Panc1 (cell line): ENCODE data around the gene DBNDD2. TPM values are rescaled to one million over a fixed set of nuclear protein-coding genes. Genes with fewer than 3 reads are reported as not detected.

Experiments
- ATAC-seq: fragments of 200-7000 bp; cut with Tn5 transposase; 2 replicates; pipeline ENCODE4 v1.9.1; 2020; ENCODE audit warnings: mild to moderate bottlenecking, moderate library complexity
- BruUV-seq: library from RNA; stranded (reverse); fragments of 400-500 nt; replicated peaks from 2 replicates; lab custom pipeline; 2021; lab: Mats Ljungman, UMichigan
- CTCF ChIA-PET: fragments of 300-600 bp; sonication (Branson Sonifier 250); formaldehyde crosslinking; loops from one replicate; lab custom pipeline; 2022; ENCODE audit warnings: antibody characterized with exemption; lab: Charles Lee
- POLR2A ChIA-PET: fragments of 300-600 bp; sonication (Branson Sonifier 250); formaldehyde crosslinking; loops from one replicate; lab custom pipeline; 2022; ENCODE audit warnings: antibody characterized with exemption; lab: Charles Lee
- DNase-seq: peaks from one replicate; pipeline ENCODE4 v3.0.0-alpha.2; 2010; ENCODE audit warnings: low read depth, low spot score
- H3K27ac ChIP-seq: 2 replicates; pipeline ENCODE4 v1.5.1; 2011; ENCODE audit warnings: mild to moderate bottlenecking, low read length, inconsistent platforms
- H3K27me3 ChIP-seq: fragments of 200-500 bp; sonication (Bioruptor generic); 2 replicates; pipeline ENCODE4 v1.6.0; 2014; ENCODE audit warnings: low read length, inconsistent platforms; ENCODE audit not compliant: control insufficient read depth, insufficient read depth
- H3K36me3 ChIP-seq: fragments of 200-500 bp; sonication (Bioruptor generic); 2 replicates; pipeline ENCODE4 v1.5.1; 2014; ENCODE audit warnings: inconsistent platforms, mild to moderate bottlenecking, low read length, moderate library complexity; ENCODE audit not compliant: control insufficient read depth, insufficient read depth
- H3K4me1 ChIP-seq: 2 replicates; pipeline ENCODE4 v1.5.1; 2011; ENCODE audit warnings: inconsistent platforms, mild to moderate bottlenecking, low read length, moderate library complexity; ENCODE audit not compliant: control insufficient read depth, insufficient read depth
- H3K4me3 ChIP-seq, 2 experiments: 2 replicates each; pipeline ENCODE4 v1.5.1; 2011 to 2012; ENCODE audit warnings: low read depth in 2 of 2, low read length in 2 of 2, mild to moderate bottlenecking in 2 of 2, inconsistent platforms in 1 of 2, moderate library complexity in 1 of 2
- H3K9me3 ChIP-seq: fragments of 200-500 bp; sonication (Bioruptor generic); 2 replicates; pipeline ENCODE4 v1.5.1; 2014; ENCODE audit warnings: low read depth, mild to moderate bottlenecking, inconsistent platforms, low read length, moderate library complexity; ENCODE audit not compliant: control insufficient read depth, insufficient read depth
- CTCF ChIP-seq: fragments of 450-650 bp; IDR thresholded peaks from 2 replicates; pipeline ENCODE4 v1.5.1; 2017; ENCODE audit warnings: mild to moderate bottlenecking
- POLR2AphosphoS5 ChIP-seq: IDR thresholded peaks from 2 replicates; pipeline ENCODE4 v1.6.1; 2012; ENCODE audit warnings: mild to moderate bottlenecking, low read depth, low read length, moderate library complexity
- REST ChIP-seq, 2 experiments: IDR thresholded peaks; 2 replicates each; pipeline ENCODE4 v1.6.1; 2011 to 2012; ENCODE audit warnings: low read depth in 2 of 2, control low read depth in 1 of 2, low read length in 1 of 2, mild to moderate bottlenecking in 1 of 2, moderate library complexity in 1 of 2; ENCODE audit not compliant: insufficient read depth in 1 of 2
- SIN3A ChIP-seq: IDR thresholded peaks from 2 replicates; pipeline ENCODE4 v1.6.1; 2012; ENCODE audit warnings: low read depth, mild to moderate bottlenecking, low read length, moderate library complexity, borderline replicate concordance; ENCODE audit not compliant: insufficient read depth
- TCF7L2 ChIP-seq: IDR thresholded peaks from 2 replicates; pipeline ENCODE4 v1.6.1; 2011; ENCODE audit warnings: mild to moderate bottlenecking, low read depth, low read length, inconsistent platforms
- in situ Hi-C: cut with HindIII; loops from 2 replicates; pipeline ENCODE4 v1.10.0; 2016; ENCODE audit warnings: low sequenced_read_pairs, low pct_unique_long_range_greater_than_20kb
- intact Hi-C: fragments of 100-400 bp; cut with micrococcal nuclease; formaldehyde crosslinking; loops from one replicate; pipeline ENCODE4 v1.10.0; 2022; ENCODE audit not compliant: unreplicated experiment
- total RNA-seq: library from RNA; stranded (reverse); gene quantifications from one replicate; pipeline ENCODE4 v1.2.1, GENCODE V29; 2021; ENCODE audit not compliant: unreplicated experiment

DBNDD2 gene
- total RNA-seq, 1 experiment from 2014 or later, result 55.4 TPM

- ATAC-seq, result peak; percentile 45; the same call in 1 of the 2 replicates
- TF ChIP-seq SIN3A (no peak), CTCF (peak; percentile 77), REST (IDR thresholded peaks at IDR 0.05; ENCODE audit: insufficient read depth in 1 of 2, low read depth in 2 of 2, low read length in 1 of 2) (no peak), POLR2AphosphoS5 (no peak)
- CTCF ChIA-PET, result interaction anchor here (1.5 to 1.7 kb wide), 3 partner anchors 13 to 87 kb away, joined by 4 to 9 read pairs (median 7); partner anchors contain the start of gene SYS1
- Histone ChIP-seq H3K4me3 (no peak overlapping the region), H3K27ac (no peak overlapping the region), H3K36me3 (no peaks in the 10 kb centered on the region), H3K4me1 (no peaks in the 10 kb centered on the region), H3K9me3 (no peaks in the 10 kb centered on the region), H3K27me3 (peaks cover 8% of the 10 kb centered on the region; the same call in 1 of the 2 replicates)
- POLR2A ChIA-PET, result no interaction called here
- no TSS peak for BruUV-seq
- in situ Hi-C loops (no loop called here), intact Hi-C loops (loop anchor here (10.0 kb wide), 1 partner anchor 325 kb away; no protein-coding TSS in a partner anchor)
- DNase-seq, result peak; percentile 32
Observed at GRCh38 chr20:45450097-45450818, 42.2 kb downstream of the DBNDD2 start.

- CTCF ChIA-PET, result interaction anchor here (1.4 kb wide), 1 partner anchor 133 kb away, joined by 5 read pairs; no protein-coding TSS in a partner anchor
- Histone ChIP-seq H3K4me1 (no peaks in the 10 kb centered on the region), H3K27me3 (no peaks in the 10 kb centered on the region), H3K36me3 (no peaks in the 10 kb centered on the region), H3K9me3 (no peaks in the 10 kb centered on the region), H3K4me3 (no peak overlapping the region), H3K27ac (no peak overlapping the region)
- DNase-seq (no peak), ATAC-seq (no peak)
- no TSS peak for BruUV-seq
- in situ Hi-C loops, result no loop called here
- intact Hi-C loops, result loop anchor here (10.0 kb wide), 1 partner anchor 323 kb away; no protein-coding TSS in a partner anchor
- POLR2A ChIA-PET, result no interaction called here
- TF ChIP-seq TCF7L2 (no peak), CTCF (no peak), REST (IDR thresholded peaks at IDR 0.05; ENCODE audit: insufficient read depth in 1 of 2, low read depth in 2 of 2, low read length in 1 of 2) (no peak), POLR2AphosphoS5 (no peak), SIN3A (no peak)
Observed at GRCh38 chr20:45452238-45452637, 44.1 kb downstream of the DBNDD2 start.
